ENCODE measurements around the gene NDNF.

- TF ChIP-seq CTCF (IDR thresholded peaks at IDR 0.05) (no peak), EZH2 (IDR thresholded peaks at IDR 0.05; ENCODE audit: borderline replicate concordance, insufficient read depth, low read depth, low read length, poor library complexity, severe bottlenecking) (no peak)
Observed at GRCh38 chr4:121061215-121061614, 11.1 kb downstream of the NDNF start.
